Neural cell (in vitro differentiated cells): ENCODE results near the gene RPA3. TPM values are rescaled to one million over a fixed set of nuclear protein-coding genes. Genes with fewer than 3 reads are reported as not detected.

Experiments
- H2AFZ ChIP-seq: fragments of 200-600, 300-800 bp; sonication (generic), shearing (Covaris generic); 2 replicates; pipeline ENCODE4 v1.6.0; 2014; ENCODE audit warnings: low read depth, mild to moderate bottlenecking, antibody characterized with exemption, low read length, moderate library complexity
- H3F3A ChIP-seq: fragments of 200-600 bp; shearing (Covaris generic); 2 replicates; pipeline ENCODE4 v1.6.1; 2016; ENCODE audit warnings: mild to moderate bottlenecking, moderate library complexity, mixed read lengths, antibody characterized with exemption, low read length; ENCODE audit not compliant: insufficient read depth, poor library complexity, severe bottlenecking
- H3K27ac ChIP-seq: fragments of 200-600, 300-800 bp; sonication (generic), shearing (Covaris generic); 2 replicates; pipeline ENCODE4 v1.5.1; 2014; ENCODE audit warnings: mild to moderate bottlenecking, low read length, moderate library complexity
- H3K27me3 ChIP-seq: fragments of 300-800, 200-600 bp; sonication (generic), shearing (Covaris generic); 2 replicates; pipeline ENCODE4 v1.6.0; 2014; ENCODE audit warnings: mild to moderate bottlenecking, low read depth, low read length, moderate library complexity; ENCODE audit not compliant: insufficient read depth
- H3K36me3 ChIP-seq: fragments of 300-800, 200-600 bp; sonication (generic), shearing (Covaris generic); 2 replicates; pipeline ENCODE4 v1.5.1; 2014; ENCODE audit warnings: mild to moderate bottlenecking, antibody characterized with exemption, low read length, moderate library complexity; ENCODE audit not compliant: insufficient read depth
- H3K4me2 ChIP-seq: fragments of 300-800, 200-600 bp; sonication (generic), shearing (Covaris generic); 2 replicates; pipeline ENCODE4 v1.6.0; 2014; ENCODE audit warnings: mild to moderate bottlenecking, low read length
- H3K4me3 ChIP-seq: fragments of 300-800, 200-600 bp; sonication (generic), shearing (Covaris generic); 2 replicates; pipeline ENCODE4 v1.5.1; 2014; ENCODE audit warnings: mild to moderate bottlenecking, low read length, moderate library complexity
- H3K79me2 ChIP-seq: fragments of 200-600 bp; shearing (Covaris generic); replicated peaks from 2 replicates; pipeline ENCODE4 v1.6.0; 2014; ENCODE audit warnings: mild to moderate bottlenecking, low read length, moderate library complexity; ENCODE audit not compliant: insufficient read depth
- H3K9ac ChIP-seq: fragments of 300-800, 200-600 bp; sonication (generic), shearing (Covaris generic); 2 replicates; pipeline ENCODE4 v1.6.1; 2016; ENCODE audit warnings: mild to moderate bottlenecking, low read length, mixed read lengths
- H3K9me2 ChIP-seq: fragments of 200-600 bp; shearing (Covaris generic); 2 replicates; pipeline ENCODE4 v1.6.1; 2016; ENCODE audit warnings: mild to moderate bottlenecking, low read length, mixed read lengths; ENCODE audit not compliant: insufficient read depth
- H3K9me3 ChIP-seq: fragments of 200-600, 300-800 bp; sonication (generic), shearing (Covaris generic); 2 replicates; pipeline ENCODE4 v1.6.1; 2016; ENCODE audit warnings: mild to moderate bottlenecking, mixed run types, low read length, moderate library complexity, mixed read lengths
- H4K20me1 ChIP-seq: fragments of 200-600 bp; shearing (Covaris generic); 2 replicates; pipeline ENCODE4 v1.6.1; 2016; ENCODE audit warnings: mild to moderate bottlenecking, mixed run types; ENCODE audit not compliant: insufficient read depth
- EP300 ChIP-seq: fragments of 450-650 bp; conservative IDR thresholded peaks from 2 replicates; pipeline ENCODE4 v1.6.1; 2014; ENCODE audit warnings: antibody characterized with exemption, mild to moderate bottlenecking, moderate library complexity; ENCODE audit not compliant: poor library complexity, severe bottlenecking
- EZH2 ChIP-seq: fragments of 200-600, 300-800 bp; shearing (Covaris generic), sonication (generic); IDR thresholded peaks from 2 replicates; pipeline ENCODE4 v1.6.1; 2014; ENCODE audit warnings: antibody characterized with exemption, low read length, borderline replicate concordance, mild to moderate bottlenecking; ENCODE audit not compliant: insufficient read depth, poor library complexity, severe bottlenecking
- MXI1 ChIP-seq: fragments of 450-650 bp; conservative IDR thresholded peaks from 2 replicates; pipeline ENCODE4 v1.6.1; 2014; ENCODE audit warnings: antibody characterized with exemption, mild to moderate bottlenecking; ENCODE audit not compliant: poor library complexity, severe bottlenecking
- POLR2AphosphoS5 ChIP-seq: IDR thresholded peaks from 2 replicates; pipeline ENCODE4 v1.6.1; 2012
- RAD21 ChIP-seq: fragments of 450-650 bp; conservative IDR thresholded peaks from 2 replicates; pipeline ENCODE4 v1.6.1; 2014; ENCODE audit warnings: antibody characterized with exemption, mild to moderate bottlenecking, moderate library complexity
- SMC3 ChIP-seq: fragments of 450-650 bp; conservative IDR thresholded peaks from 2 replicates; pipeline ENCODE4 v1.6.1; 2014; ENCODE audit warnings: antibody characterized with exemption, mild to moderate bottlenecking, moderate library complexity; ENCODE audit not compliant: poor library complexity
- TAF1 ChIP-seq: IDR thresholded peaks from 2 replicates; pipeline ENCODE4 v1.6.1; 2012; ENCODE audit warnings: low read depth
- polyA plus RNA-seq: library from polyadenylated mRNA; depleted of rRNA; stranded (reverse); fragments of >200 nt; gene quantifications from 2 replicates; pipeline ENCODE4 v1.2.3, GENCODE V29; 2014
- TF ChIP-seq, protein P1 (sequence below): fragments of 450-650 bp; IDR thresholded peaks from 2 replicates; pipeline ENCODE4 v1.5.1; 2014; ENCODE audit warnings: antibody characterized with exemption, mild to moderate bottlenecking, moderate library complexity; ENCODE audit not compliant: poor library complexity, severe bottlenecking
- TF ChIP-seq, protein P2 (sequence below): IDR thresholded peaks from 2 replicates; pipeline ENCODE4 v1.6.1; 2012; ENCODE audit warnings: borderline replicate concordance

The RPA3 gene
- polyA plus RNA-seq, 1 donor from 2014 or later, result 50.1 TPM

GRCh38 chr7:7612519-7612918 is 105.9 kb downstream of the RPA3 start:
- Histone ChIP-seq H3K4me2 (no peak overlapping the region), H3K27ac (no peak overlapping the region), H2AFZ (no peak overlapping the region), H3K9me2 (no peaks in the 10 kb centered on the region), H3K9ac (no peak overlapping the region), H3K9me3 (no peaks in the 10 kb centered on the region), H3K79me2 (no peaks in the 10 kb centered on the region), H3K36me3 (no peaks in the 10 kb centered on the region), H4K20me1 (no peaks in the 10 kb centered on the region), H3F3A (no peaks in the 10 kb centered on the region), H3K27me3 (no peaks in the 10 kb centered on the region), H3K4me3 (no peak overlapping the region)
- TF ChIP-seq, protein P1, sequence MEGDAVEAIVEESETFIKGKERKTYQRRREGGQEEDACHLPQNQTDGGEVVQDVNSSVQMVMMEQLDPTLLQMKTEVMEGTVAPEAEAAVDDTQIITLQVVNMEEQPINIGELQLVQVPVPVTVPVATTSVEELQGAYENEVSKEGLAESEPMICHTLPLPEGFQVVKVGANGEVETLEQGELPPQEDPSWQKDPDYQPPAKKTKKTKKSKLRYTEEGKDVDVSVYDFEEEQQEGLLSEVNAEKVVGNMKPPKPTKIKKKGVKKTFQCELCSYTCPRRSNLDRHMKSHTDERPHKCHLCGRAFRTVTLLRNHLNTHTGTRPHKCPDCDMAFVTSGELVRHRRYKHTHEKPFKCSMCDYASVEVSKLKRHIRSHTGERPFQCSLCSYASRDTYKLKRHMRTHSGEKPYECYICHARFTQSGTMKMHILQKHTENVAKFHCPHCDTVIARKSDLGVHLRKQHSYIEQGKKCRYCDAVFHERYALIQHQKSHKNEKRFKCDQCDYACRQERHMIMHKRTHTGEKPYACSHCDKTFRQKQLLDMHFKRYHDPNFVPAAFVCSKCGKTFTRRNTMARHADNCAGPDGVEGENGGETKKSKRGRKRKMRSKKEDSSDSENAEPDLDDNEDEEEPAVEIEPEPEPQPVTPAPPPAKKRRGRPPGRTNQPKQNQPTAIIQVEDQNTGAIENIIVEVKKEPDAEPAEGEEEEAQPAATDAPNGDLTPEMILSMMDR, result no peak
- no peak for TF ChIP-seq POLR2AphosphoS5
- no peak for TF ChIP-seq EP300
- TF ChIP-seq SMC3, result no peak
- no peak for TF ChIP-seq RAD21
- TF ChIP-seq MXI1, result no peak
- TF ChIP-seq, protein P2, sequence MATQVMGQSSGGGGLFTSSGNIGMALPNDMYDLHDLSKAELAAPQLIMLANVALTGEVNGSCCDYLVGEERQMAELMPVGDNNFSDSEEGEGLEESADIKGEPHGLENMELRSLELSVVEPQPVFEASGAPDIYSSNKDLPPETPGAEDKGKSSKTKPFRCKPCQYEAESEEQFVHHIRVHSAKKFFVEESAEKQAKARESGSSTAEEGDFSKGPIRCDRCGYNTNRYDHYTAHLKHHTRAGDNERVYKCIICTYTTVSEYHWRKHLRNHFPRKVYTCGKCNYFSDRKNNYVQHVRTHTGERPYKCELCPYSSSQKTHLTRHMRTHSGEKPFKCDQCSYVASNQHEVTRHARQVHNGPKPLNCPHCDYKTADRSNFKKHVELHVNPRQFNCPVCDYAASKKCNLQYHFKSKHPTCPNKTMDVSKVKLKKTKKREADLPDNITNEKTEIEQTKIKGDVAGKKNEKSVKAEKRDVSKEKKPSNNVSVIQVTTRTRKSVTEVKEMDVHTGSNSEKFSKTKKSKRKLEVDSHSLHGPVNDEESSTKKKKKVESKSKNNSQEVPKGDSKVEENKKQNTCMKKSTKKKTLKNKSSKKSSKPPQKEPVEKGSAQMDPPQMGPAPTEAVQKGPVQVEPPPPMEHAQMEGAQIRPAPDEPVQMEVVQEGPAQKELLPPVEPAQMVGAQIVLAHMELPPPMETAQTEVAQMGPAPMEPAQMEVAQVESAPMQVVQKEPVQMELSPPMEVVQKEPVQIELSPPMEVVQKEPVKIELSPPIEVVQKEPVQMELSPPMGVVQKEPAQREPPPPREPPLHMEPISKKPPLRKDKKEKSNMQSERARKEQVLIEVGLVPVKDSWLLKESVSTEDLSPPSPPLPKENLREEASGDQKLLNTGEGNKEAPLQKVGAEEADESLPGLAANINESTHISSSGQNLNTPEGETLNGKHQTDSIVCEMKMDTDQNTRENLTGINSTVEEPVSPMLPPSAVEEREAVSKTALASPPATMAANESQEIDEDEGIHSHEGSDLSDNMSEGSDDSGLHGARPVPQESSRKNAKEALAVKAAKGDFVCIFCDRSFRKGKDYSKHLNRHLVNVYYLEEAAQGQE, result no peak
- no peak for TF ChIP-seq TAF1
- no peak for TF ChIP-seq EZH2

GRCh38 chr7:7609330-7609729 is 109.1 kb downstream of the RPA3 start:
- no peak overlapping the region for H3K4me3 ChIP-seq
- no peaks in the 10 kb centered on the region for H3F3A ChIP-seq
- H3K4me2 ChIP-seq, result no peak overlapping the region
- H2AFZ ChIP-seq, result no peak overlapping the region
- H3K79me2 ChIP-seq, result no peaks in the 10 kb centered on the region
- no peaks in the 10 kb centered on the region for H3K36me3 ChIP-seq
- no peak for TF ChIP-seq EZH2
- no peaks in the 10 kb centered on the region for H3K27me3 ChIP-seq
- H4K20me1 ChIP-seq, result no peaks in the 10 kb centered on the region
- H3K9ac ChIP-seq, result no peak overlapping the region
- peaks cover 3% of the 10 kb centered on the region for H3K9me2 ChIP-seq
- H3K9me3 ChIP-seq, result no peaks in the 10 kb centered on the region
- no peak overlapping the region for H3K27ac ChIP-seq

DNA sequence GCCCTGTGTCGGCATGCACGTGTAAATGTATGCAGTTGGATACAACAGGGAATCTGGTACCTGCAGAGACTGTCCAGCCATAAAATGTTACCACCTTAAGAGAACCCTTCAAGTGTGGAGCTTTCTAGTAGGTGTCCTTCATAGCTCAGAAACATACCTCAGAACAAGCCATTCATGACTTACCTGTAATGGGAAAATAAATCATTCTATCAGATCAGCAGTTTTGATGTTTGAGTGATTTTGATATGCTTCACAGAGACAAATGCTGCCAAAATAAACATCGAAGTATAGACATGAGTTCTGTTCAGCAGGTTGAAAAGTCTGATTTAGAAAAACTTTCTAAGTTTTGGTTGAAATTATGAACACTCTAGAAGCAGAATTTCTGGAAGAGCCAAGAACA is 111.4 kb downstream of the RPA3 start:
- Histone ChIP-seq H3K79me2 (no peaks in the 10 kb centered on the region), H3K36me3 (no peaks in the 10 kb centered on the region), H3F3A (no peaks in the 10 kb centered on the region), H3K4me3 (no peak overlapping the region), H4K20me1 (no peaks in the 10 kb centered on the region), H3K9me2 (peaks cover 3% of the 10 kb centered on the region), H2AFZ (no peak overlapping the region), H3K4me2 (no peak overlapping the region), H3K27ac (no peak overlapping the region), H3K9me3 (no peaks in the 10 kb centered on the region), H3K9ac (no peak overlapping the region), H3K27me3 (no peaks in the 10 kb centered on the region)
- TF ChIP-seq MXI1 (no peak), RAD21 (no peak), TAF1 (no peak), POLR2AphosphoS5 (no peak), SMC3 (no peak), EZH2 (no peak), EP300 (no peak)
- TF ChIP-seq, protein P1, result no peak
- TF ChIP-seq, protein P2, result no peak
